ENCODE data around the gene PLK2.

DNA sequence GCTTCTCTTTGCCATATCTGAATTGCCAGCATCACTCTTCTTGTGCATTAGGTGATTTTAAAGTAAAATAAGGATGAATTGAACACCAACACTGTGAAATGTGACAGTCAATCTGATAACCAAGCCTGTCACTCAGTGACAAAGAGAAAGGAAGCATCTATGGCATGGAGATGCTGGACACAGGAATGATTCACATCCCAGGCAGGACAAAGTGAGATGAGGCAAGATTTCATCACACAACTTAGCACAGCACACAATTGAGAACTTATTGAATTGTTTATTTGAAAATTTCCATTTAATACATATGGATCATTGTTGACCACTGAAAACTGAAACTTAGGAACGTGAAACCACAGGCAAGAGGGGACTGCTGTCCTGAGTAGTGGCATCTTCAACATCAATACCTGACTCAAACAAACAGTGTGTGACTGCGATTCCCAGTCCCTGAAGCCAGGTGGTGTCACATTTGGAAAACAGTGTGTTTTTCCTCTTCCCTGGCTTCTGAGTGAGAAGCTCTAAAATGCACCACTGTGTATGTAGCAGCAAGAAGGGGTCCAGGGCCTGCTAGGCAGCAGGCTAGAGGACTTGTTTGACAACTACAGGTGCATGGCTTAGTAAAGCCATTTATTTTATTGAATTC, 42.0 kb upstream of the PLK2 start:
- TF ChIP-seq, protein P1, sequence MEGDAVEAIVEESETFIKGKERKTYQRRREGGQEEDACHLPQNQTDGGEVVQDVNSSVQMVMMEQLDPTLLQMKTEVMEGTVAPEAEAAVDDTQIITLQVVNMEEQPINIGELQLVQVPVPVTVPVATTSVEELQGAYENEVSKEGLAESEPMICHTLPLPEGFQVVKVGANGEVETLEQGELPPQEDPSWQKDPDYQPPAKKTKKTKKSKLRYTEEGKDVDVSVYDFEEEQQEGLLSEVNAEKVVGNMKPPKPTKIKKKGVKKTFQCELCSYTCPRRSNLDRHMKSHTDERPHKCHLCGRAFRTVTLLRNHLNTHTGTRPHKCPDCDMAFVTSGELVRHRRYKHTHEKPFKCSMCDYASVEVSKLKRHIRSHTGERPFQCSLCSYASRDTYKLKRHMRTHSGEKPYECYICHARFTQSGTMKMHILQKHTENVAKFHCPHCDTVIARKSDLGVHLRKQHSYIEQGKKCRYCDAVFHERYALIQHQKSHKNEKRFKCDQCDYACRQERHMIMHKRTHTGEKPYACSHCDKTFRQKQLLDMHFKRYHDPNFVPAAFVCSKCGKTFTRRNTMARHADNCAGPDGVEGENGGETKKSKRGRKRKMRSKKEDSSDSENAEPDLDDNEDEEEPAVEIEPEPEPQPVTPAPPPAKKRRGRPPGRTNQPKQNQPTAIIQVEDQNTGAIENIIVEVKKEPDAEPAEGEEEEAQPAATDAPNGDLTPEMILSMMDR (IDR thresholded peaks at IDR 0.05), result no peak
- TF ChIP-seq POLR2A (IDR thresholded peaks at IDR 0.05), result no peak
